Mammary epithelial cell (primary cell): ENCODE data around the gene ST3GAL2.

Experiments
- EZH2 ChIP-seq: IDR thresholded peaks from 2 replicates; pipeline ENCODE4 v1.6.1; 2012; ENCODE audit warnings: low read length, inconsistent platforms, borderline replicate concordance
- TF ChIP-seq, protein P1 (sequence below), 2 donors: IDR thresholded peaks in 1 of 2; conservative IDR thresholded peaks in 1 of 2; 2 replicates each; pipeline ENCODE4 v1.5.1; 2011 to 2012; ENCODE audit warnings: inconsistent platforms in 2 of 2, low read length in 2 of 2, mild to moderate bottlenecking in 2 of 2, control low read depth in 1 of 2, low read depth in 1 of 2; ENCODE audit not compliant: insufficient read depth in 1 of 2; ENCODE audit errors: extremely low read depth in 1 of 2

DNA sequence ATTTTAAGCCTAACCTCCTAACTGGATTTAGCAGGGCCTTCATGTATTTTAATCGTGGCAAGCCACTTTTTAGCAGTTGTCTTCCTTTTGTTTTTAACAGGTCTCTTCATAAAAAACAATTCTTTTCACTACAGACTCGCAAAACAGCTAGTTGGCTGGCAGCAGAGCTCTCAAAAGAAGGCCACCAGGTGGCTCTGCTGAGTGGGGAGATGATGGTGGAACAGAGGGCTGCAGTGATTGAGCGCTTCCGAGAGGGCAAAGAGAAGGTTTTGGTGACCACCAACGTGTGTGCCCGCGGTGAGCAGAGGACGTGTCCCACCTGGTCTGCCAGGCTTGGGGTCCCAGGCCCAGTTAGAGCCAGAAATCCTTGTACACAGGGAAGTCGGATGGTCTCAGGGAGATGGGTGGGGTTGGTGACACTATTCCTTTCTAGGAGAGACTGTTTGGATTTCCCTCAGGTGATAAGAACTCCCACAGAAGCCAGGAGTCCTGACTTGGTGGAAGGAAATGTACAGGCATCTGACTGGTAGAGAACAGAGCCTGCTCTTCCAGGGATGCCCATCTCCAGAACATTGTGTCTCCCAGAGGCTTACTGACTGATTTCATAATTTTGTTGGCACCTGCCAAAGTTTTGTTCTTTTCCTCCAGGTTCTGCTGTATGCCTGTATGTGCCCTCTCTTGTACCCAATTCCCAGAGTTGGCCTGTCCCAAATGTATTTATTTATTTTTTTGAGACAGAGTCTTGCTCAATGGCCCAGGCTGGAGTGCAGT lies 107.1 kb downstream of the ST3GAL2 start:
- TF ChIP-seq, protein P1, sequence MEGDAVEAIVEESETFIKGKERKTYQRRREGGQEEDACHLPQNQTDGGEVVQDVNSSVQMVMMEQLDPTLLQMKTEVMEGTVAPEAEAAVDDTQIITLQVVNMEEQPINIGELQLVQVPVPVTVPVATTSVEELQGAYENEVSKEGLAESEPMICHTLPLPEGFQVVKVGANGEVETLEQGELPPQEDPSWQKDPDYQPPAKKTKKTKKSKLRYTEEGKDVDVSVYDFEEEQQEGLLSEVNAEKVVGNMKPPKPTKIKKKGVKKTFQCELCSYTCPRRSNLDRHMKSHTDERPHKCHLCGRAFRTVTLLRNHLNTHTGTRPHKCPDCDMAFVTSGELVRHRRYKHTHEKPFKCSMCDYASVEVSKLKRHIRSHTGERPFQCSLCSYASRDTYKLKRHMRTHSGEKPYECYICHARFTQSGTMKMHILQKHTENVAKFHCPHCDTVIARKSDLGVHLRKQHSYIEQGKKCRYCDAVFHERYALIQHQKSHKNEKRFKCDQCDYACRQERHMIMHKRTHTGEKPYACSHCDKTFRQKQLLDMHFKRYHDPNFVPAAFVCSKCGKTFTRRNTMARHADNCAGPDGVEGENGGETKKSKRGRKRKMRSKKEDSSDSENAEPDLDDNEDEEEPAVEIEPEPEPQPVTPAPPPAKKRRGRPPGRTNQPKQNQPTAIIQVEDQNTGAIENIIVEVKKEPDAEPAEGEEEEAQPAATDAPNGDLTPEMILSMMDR (conservative IDR thresholded peaks at IDR 0.05 in 1 of 2, IDR thresholded peaks at IDR 0.05 in 1 of 2; ENCODE audit: extremely low read depth in 1 of 2, insufficient read depth in 1 of 2, low read depth in 1 of 2, low read length in 2 of 2), result peak; percentile 36 to 61
- TF ChIP-seq EZH2, result no peak
